MM.1S (cell line): Measurements from ENCODE around the gene TMCC1.

Source experiments
- DNase-seq: peaks from one replicate; pipeline ENCODE4 v3.0.0-alpha.2; 2015
- H2AFZ ChIP-seq: fragments of 300-600 bp; sonication (generic); 2 replicates; pipeline ENCODE4 v1.6.0; 2016; ENCODE audit warnings: antibody characterized with exemption, low read length
- H3F3A ChIP-seq: fragments of 300-600 bp; sonication (generic); 2 replicates; pipeline ENCODE4 v1.6.1; 2016; ENCODE audit warnings: mild to moderate bottlenecking, antibody characterized with exemption, low read length, moderate library complexity, mixed read lengths; ENCODE audit not compliant: insufficient read depth
- H3K27ac ChIP-seq: fragments of 300-600 bp; sonication (generic); 2 replicates; pipeline ENCODE4 v1.5.1; 2016; ENCODE audit warnings: mild to moderate bottlenecking, low read length
- H3K27me3 ChIP-seq: fragments of 300-600 bp; sonication (generic); replicated peaks from 2 replicates; pipeline ENCODE4 v1.6.0; 2016; ENCODE audit warnings: low read length; ENCODE audit not compliant: insufficient read depth
- H3K36me3 ChIP-seq: fragments of 300-600 bp; sonication (generic); replicated peaks from 2 replicates; pipeline ENCODE4 v1.6.1; 2016; ENCODE audit warnings: mild to moderate bottlenecking, low read length, mixed read lengths; ENCODE audit not compliant: insufficient read depth
- H3K4me1 ChIP-seq: fragments of 300-600 bp; sonication (generic); 2 replicates; pipeline ENCODE4 v1.6.1; 2016; ENCODE audit warnings: low read length, mixed read lengths
- H3K4me2 ChIP-seq: fragments of 300-600 bp; sonication (generic); 2 replicates; pipeline ENCODE4 v1.6.0; 2016; ENCODE audit warnings: low read depth, low read length
- H3K4me3 ChIP-seq: fragments of 300-600 bp; sonication (generic); 2 replicates; pipeline ENCODE4 v1.5.1; 2016; ENCODE audit warnings: low read length, mixed read lengths
- H3K79me2 ChIP-seq: fragments of 300-600 bp; sonication (generic); 2 replicates; pipeline ENCODE4 v1.6.1; 2016; ENCODE audit warnings: mixed run types, low read length, mixed read lengths
- H3K9ac ChIP-seq: fragments of 300-600 bp; sonication (generic); 2 replicates; pipeline ENCODE4 v1.6.1; 2016; ENCODE audit warnings: low read length, mixed read lengths
- H3K9me2 ChIP-seq: fragments of 300-600 bp; sonication (generic); replicated peaks from 2 replicates; pipeline ENCODE4 v1.6.1; 2016; ENCODE audit warnings: mild to moderate bottlenecking, low read length, mixed read lengths; ENCODE audit not compliant: insufficient read depth
- H3K9me3 ChIP-seq: fragments of 300-600 bp; sonication (generic); replicated peaks from 2 replicates; pipeline ENCODE4 v1.6.1; 2016; ENCODE audit warnings: mild to moderate bottlenecking, low read length, mixed read lengths; ENCODE audit not compliant: insufficient read depth
- H4K20me1 ChIP-seq: fragments of 300-600 bp; sonication (generic); 2 replicates; pipeline ENCODE4 v1.6.1; 2016; ENCODE audit warnings: mild to moderate bottlenecking, low read length, moderate library complexity, mixed read lengths; ENCODE audit not compliant: insufficient read depth
- EZH2 ChIP-seq: fragments of 300-600 bp; sonication (generic); optimal IDR thresholded peaks from 2 replicates; pipeline ENCODE3; 2017; ENCODE audit warnings: low read depth, mild to moderate bottlenecking, antibody characterized with exemption, low read length, mixed read lengths
- EZH2phosphoT487 ChIP-seq: fragments of 300-600 bp; sonication (generic); IDR thresholded peaks from 2 replicates; pipeline ENCODE4 v1.6.1; 2018; ENCODE audit warnings: antibody characterized with exemption, low read length
- TF ChIP-seq, protein P1 (sequence below): fragments of 300-600 bp; sonication (generic); IDR thresholded peaks from 2 replicates; pipeline ENCODE4 v1.5.1; 2016; ENCODE audit warnings: antibody characterized with exemption, low read length, mixed read lengths

The TMCC1 gene

DNA sequence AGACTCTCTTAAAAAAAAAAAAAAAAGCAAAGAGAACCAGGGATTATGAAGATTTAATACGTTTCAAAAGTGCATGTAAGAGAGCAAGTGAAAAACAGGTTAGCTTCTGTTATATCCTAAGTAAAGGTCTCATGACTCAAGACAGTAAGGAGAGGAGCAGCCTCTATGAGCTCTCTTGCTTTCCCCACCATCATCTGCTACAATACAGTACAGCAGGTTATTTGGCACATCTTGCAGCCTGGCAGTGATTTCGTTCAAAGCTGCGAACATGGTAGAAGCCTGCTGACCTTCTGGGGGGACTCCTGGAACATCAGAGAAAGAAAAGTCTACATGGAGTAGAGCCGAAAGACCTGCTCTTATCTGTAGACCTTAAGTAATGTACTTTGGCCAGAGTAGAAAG lies 157.9 kb downstream of the TMCC1 start:
- no peak overlapping the region for H3K4me3 ChIP-seq
- no peaks in the 10 kb centered on the region for H4K20me1 ChIP-seq
- H3K4me1 ChIP-seq = no peaks in the 10 kb centered on the region
- TF ChIP-seq, protein P1, sequence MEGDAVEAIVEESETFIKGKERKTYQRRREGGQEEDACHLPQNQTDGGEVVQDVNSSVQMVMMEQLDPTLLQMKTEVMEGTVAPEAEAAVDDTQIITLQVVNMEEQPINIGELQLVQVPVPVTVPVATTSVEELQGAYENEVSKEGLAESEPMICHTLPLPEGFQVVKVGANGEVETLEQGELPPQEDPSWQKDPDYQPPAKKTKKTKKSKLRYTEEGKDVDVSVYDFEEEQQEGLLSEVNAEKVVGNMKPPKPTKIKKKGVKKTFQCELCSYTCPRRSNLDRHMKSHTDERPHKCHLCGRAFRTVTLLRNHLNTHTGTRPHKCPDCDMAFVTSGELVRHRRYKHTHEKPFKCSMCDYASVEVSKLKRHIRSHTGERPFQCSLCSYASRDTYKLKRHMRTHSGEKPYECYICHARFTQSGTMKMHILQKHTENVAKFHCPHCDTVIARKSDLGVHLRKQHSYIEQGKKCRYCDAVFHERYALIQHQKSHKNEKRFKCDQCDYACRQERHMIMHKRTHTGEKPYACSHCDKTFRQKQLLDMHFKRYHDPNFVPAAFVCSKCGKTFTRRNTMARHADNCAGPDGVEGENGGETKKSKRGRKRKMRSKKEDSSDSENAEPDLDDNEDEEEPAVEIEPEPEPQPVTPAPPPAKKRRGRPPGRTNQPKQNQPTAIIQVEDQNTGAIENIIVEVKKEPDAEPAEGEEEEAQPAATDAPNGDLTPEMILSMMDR = no peak
- TF ChIP-seq EZH2phosphoT487 (no peak), EZH2 (no peak)
- DNase-seq = no peak
- H3K9me3 ChIP-seq = no peaks in the 10 kb centered on the region
- H2AFZ ChIP-seq = no peak overlapping the region
- H3K79me2 ChIP-seq = 0 out of 2 replicates have a peak, but pooled peaks cover 4% of the 10 kb centered on the region
- no peak overlapping the region for H3K27ac ChIP-seq
- H3K9ac ChIP-seq = no peak overlapping the region
- no peaks in the 10 kb centered on the region for H3K27me3 ChIP-seq
- H3K9me2 ChIP-seq = no peaks in the 10 kb centered on the region
- no peak overlapping the region for H3K4me2 ChIP-seq
- H3K36me3 ChIP-seq = no peaks in the 10 kb centered on the region
- no peaks in the 10 kb centered on the region for H3F3A ChIP-seq

DNA sequence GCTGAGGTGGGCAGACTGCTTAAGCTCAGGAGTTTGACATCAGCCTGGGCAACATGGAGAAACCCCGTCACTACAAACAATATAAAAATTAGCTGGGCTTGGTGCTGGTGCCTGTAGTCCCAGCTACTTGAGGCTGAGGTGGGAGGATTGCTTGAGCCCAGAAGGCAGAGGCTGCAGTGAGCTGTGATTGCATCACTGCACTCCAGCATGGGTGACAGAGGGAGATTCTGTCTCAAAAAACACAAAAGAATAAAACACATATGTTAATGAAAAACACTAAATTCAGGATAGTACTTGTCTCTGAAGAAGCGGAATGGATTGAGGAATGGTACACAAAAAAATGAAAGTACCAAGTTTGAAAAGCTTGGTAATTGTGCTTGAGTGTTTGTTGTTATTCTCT lies 159.1 kb downstream of the TMCC1 start:
- no peak overlapping the region for H2AFZ ChIP-seq
- no peaks in the 10 kb centered on the region for H3K36me3 ChIP-seq
- H3K79me2 ChIP-seq = 0 out of 2 replicates have a peak, but pooled peaks cover 4% of the 10 kb centered on the region
- TF ChIP-seq, protein P1 = no peak
- TF ChIP-seq EZH2 (no peak), EZH2phosphoT487 (no peak)
- H4K20me1 ChIP-seq = no peaks in the 10 kb centered on the region
- no peaks in the 10 kb centered on the region for H3K27me3 ChIP-seq
- no peak overlapping the region for H3K4me3 ChIP-seq
- DNase-seq = no peak
- no peak overlapping the region for H3K4me2 ChIP-seq
- no peaks in the 10 kb centered on the region for H3F3A ChIP-seq
- no peak overlapping the region for H3K9ac ChIP-seq
- H3K4me1 ChIP-seq = no peaks in the 10 kb centered on the region
- H3K27ac ChIP-seq = no peak overlapping the region
- H3K9me3 ChIP-seq = no peaks in the 10 kb centered on the region
- H3K9me2 ChIP-seq = no peaks in the 10 kb centered on the region

DNA sequence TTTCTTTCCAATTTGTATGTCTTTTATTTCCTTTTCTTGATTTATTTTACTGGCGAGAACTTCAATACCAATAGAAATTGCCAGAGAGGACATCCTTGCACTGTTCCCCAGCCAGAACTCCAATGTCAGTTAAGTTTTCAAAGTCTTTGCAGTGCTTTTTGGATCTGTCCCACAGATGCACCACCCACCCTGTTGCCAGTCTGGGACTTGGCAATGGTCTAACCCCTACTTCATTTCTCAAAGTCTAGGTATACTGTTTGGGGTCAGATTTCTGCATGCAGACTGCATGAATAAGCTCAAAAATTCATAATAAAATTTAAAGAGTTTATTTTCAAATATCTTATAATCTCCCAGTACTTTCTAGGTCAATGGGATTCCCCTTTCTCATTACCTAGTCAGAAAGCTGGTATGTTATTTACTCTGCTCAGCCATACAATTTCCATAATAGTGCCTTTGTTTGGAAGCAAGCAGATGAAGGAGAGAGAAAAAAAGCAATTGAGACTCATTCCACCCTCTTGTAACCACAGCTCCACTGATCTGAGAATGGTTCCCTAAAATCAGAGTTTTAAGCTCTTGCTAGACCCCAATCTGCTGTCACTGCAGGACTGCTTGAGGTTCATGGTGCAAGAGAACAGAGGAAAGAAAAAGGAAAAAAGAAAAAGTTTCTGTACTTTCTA lies 161.2 kb downstream of the TMCC1 start:
- H4K20me1 ChIP-seq = no peaks in the 10 kb centered on the region
- H3K4me1 ChIP-seq = no peaks in the 10 kb centered on the region
- no peak overlapping the region for H3K27ac ChIP-seq
- H3K9ac ChIP-seq = no peak overlapping the region
- no peaks in the 10 kb centered on the region for H3K9me2 ChIP-seq
- TF ChIP-seq EZH2phosphoT487 = no peak
- TF ChIP-seq, protein P1 = no peak
- no peak for TF ChIP-seq EZH2
- no peaks in the 10 kb centered on the region for H3F3A ChIP-seq
- no peak overlapping the region for H3K4me2 ChIP-seq
- no peak for DNase-seq
- no peaks in the 10 kb centered on the region for H3K27me3 ChIP-seq
- no peak overlapping the region for H2AFZ ChIP-seq
- no peak overlapping the region for H3K4me3 ChIP-seq
- no peaks in the 10 kb centered on the region for H3K36me3 ChIP-seq
- 0 out of 2 replicates have a peak, but pooled peaks cover 4% of the 10 kb centered on the region for H3K79me2 ChIP-seq
- H3K9me3 ChIP-seq = no peaks in the 10 kb centered on the region
